Adrenal gland (tissue), 12 donors: ENCODE measurements around the gene PSD. TPM values are rescaled to one million over a fixed set of nuclear protein-coding genes. Genes with fewer than 3 reads are reported as not detected.

Source experiments
- DNase-seq, 7 donors: peaks; one replicate each; pipeline ENCODE4 v3.0.0-alpha.2; 2019 to 2020
- H3K27ac ChIP-seq, 5 donors: fragments of 200-600 bp; sonication (generic) in 4 of 5; 1 replicate in 3 of 5; 2 replicates in 2 of 5; pipeline versions ENCODE4 v1.5.1 to v1.8.0; 2016 to 2020; ENCODE audit warnings: mild to moderate bottlenecking in 1 of 5
- H3K27me3 ChIP-seq: fragments of 200-600 bp; 2 replicates; pipeline ENCODE4 v1.8.0; 2021
- H3K36me3 ChIP-seq, 2 donors: fragments of 200-600 bp; replicated peaks in 1 of 2; 1 replicate in 1 of 2; 2 replicates in 1 of 2; pipeline versions ENCODE4 v1.5.1 to v1.8.0; 2018 to 2022
- H3K4me1 ChIP-seq, 2 donors: fragments of 200-600 bp; replicated peaks in 1 of 2; 1 replicate in 1 of 2; 2 replicates in 1 of 2; pipeline versions ENCODE4 v1.5.1 to v1.8.0; 2018 to 2021
- H3K4me3 ChIP-seq, 4 donors: fragments of 200-600 bp; sonication (generic) in 3 of 4; one replicate each; pipeline ENCODE4 v1.5.1; 2016 to 2018
- H3K9me3 ChIP-seq, 3 donors: fragments of 200-600 bp; sonication (generic) in 1 of 3; replicated peaks in 1 of 3; 1 replicate in 2 of 3; 2 replicates in 1 of 3; pipeline versions ENCODE4 v1.5.1 to v1.8.0; 2016 to 2021
- POLR2A ChIP-seq, 2 donors: fragments of 450-650 bp; IDR thresholded peaks; one replicate each; pipeline ENCODE4 v1.6.1; 2017; ENCODE audit warnings: antibody characterized with exemption in 2 of 2, mild to moderate bottlenecking in 2 of 2, moderate library complexity in 1 of 2
- WGBS, 4 donors: extraction: QIAGEN DNeasy Blood & Tissue Kit in 2 of 4; methylation state at CpG; one replicate each; pipeline versions ENCODE4 v1.1.5 to v1.1.7; 2013 to 2017; 5-methylcytosine and 5-hydroxymethylcytosine counted together
- intact Hi-C, 2 donors: fragments of 100-400 bp; cut with DNase I; formaldehyde crosslinking; loops; one replicate each; pipeline versions ENCODE4 v1.14.1 to v1.15.0; 2022 to 2023
- polyA plus RNA-seq, 3 donors: library from polyadenylated mRNA; stranded (reverse); fragments of 200-250 nt in 2 of 3; fragments of 350-450 nt in 1 of 3; fragmentation: Illumina TruSeq in 1 of 3; extraction: RNeasy Lipid Tissue Mini Kit (QIAGEN cat#74804) in 1 of 3; gene quantifications; one replicate each; pipeline ENCODE4 v1.2.3, GENCODE V29; 2013 to 2014
- total RNA-seq, 9 donors: library from RNA; depleted of rRNA in 4 of 9; stranded (reverse); fragments of >200 nt in 4 of 9; fragments of 120-200 nt in 1 of 9; fragmentation: NEBNext Ultra II Directional in 1 of 9; extraction: Animal tissue kit (Norgen Biotek cat#: 25700) in 1 of 9; gene quantifications; one replicate each; pipeline versions ENCODE4 v1.1.0 to v1.2.4, GENCODE V29; 2013 to 2023
- TF ChIP-seq, protein P1 (sequence below), 6 experiments: fragments of 450-650 bp in 4 of 6; fragments of 200-600 bp in 2 of 6; sonication (generic) in 1 of 6; IDR thresholded peaks; 1 replicate in 5 of 6; 2 replicates in 1 of 6; pipeline versions ENCODE4 v1.5.1 to v1.8.0; 2016 to 2021; ENCODE audit warnings: antibody characterized with exemption in 6 of 6, mild to moderate bottlenecking in 2 of 6, moderate library complexity in 1 of 6
- donor health status: healthy with polysubstance abuse.
- donor health status: Bipolar disorder and iron deficiency.
- donor health status: DM: yes; HTN: yes; CAD: no.
- donor health status: DM: no; HTN: no; CAD: no.
- donor health status: DM: no; HTN: no; CAD: no.
- donor health status: DM: yes; HTN: yes; CAD: no.

The PSD gene
- total and polyA plus RNA-seq, 12 donors, result 0.54 to 43.7 (median 9.4) TPM; not detected in 1

DNA sequence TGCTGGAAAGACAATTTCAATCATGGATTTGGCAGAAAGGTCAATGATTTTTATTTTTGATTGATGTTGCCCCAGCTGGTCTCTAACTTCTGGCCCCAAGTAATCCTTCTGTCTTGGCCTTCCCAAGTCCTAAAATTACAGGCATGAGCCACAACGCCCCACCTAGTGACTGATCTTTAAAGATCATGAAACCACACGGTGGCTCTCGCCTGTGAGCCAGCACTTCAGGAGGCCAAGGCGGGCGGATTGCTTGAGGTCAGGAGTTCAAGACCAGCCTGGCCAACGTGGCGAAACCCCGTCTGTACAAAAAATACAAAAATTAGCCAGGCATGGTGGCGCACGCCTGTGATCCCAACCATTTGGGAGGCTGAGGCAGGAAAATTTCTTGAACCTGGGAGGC lies 45.4 kb upstream of the PSD start:
- TF ChIP-seq, protein P1, sequence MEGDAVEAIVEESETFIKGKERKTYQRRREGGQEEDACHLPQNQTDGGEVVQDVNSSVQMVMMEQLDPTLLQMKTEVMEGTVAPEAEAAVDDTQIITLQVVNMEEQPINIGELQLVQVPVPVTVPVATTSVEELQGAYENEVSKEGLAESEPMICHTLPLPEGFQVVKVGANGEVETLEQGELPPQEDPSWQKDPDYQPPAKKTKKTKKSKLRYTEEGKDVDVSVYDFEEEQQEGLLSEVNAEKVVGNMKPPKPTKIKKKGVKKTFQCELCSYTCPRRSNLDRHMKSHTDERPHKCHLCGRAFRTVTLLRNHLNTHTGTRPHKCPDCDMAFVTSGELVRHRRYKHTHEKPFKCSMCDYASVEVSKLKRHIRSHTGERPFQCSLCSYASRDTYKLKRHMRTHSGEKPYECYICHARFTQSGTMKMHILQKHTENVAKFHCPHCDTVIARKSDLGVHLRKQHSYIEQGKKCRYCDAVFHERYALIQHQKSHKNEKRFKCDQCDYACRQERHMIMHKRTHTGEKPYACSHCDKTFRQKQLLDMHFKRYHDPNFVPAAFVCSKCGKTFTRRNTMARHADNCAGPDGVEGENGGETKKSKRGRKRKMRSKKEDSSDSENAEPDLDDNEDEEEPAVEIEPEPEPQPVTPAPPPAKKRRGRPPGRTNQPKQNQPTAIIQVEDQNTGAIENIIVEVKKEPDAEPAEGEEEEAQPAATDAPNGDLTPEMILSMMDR (IDR thresholded peaks at IDR 0.05), result no peak
- no peak for TF ChIP-seq POLR2A (IDR thresholded peaks at IDR 0.05)
- no peak overlapping the region for H3K4me3 ChIP-seq
- H3K36me3 ChIP-seq, result no peaks in the 10 kb centered on the region
- no peaks in the 10 kb centered on the region for H3K27me3 ChIP-seq
- intact Hi-C loops, result no loop called here
- WGBS, 4 donors, result 77 to 89% (median 84%) methylated on average over 10 of the region's 10 CpGs
- no peak overlapping the region for H3K27ac ChIP-seq
- H3K4me1 ChIP-seq, result peaks cover 0 to 10% of the 10 kb centered on the region in 2 donors
- no peak for DNase-seq
- H3K9me3 ChIP-seq, result no peaks in the 10 kb centered on the region

DNA sequence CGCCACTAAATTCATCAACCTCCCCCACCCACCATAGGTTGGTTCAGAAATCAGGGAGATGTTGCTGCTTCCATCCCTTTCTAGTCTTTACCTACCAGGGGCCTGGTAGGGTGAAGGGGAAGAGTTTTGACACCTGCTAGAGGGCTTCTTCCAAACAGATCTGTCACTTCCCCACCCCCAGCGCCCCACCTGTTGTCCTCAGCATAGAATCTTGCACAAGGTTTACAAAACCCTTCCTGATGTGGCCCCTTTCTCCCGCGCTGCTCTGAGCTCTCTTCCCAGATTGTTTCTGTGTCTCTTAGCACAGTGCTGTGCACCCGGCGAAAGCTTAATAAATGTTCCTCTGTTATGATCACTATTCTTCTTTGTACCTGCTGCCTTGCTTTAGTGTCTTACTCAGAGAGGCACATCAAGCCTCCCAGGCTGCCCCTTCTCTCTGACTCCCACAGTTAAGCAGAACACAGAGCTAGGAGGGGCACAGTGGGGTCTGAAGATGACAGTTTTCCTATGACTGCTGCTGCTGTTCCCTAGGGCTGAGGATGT lies 44.0 kb upstream of the PSD start:
- peaks cover 0 to 10% of the 10 kb centered on the region in 2 donors for H3K4me1 ChIP-seq
- WGBS, 4 donors, result 77 to 83% (median 81%) methylated on average over 6 of the region's 6 CpGs
- intact Hi-C loops, result no loop called here
- no peaks in the 10 kb centered on the region for H3K27me3 ChIP-seq
- H3K27ac ChIP-seq, result no peak overlapping the region
- no peaks in the 10 kb centered on the region for H3K9me3 ChIP-seq
- no peak for TF ChIP-seq POLR2A (IDR thresholded peaks at IDR 0.05)
- TF ChIP-seq, protein P1 (IDR thresholded peaks at IDR 0.05), result no peak
- no peaks in the 10 kb centered on the region for H3K36me3 ChIP-seq
- no peak overlapping the region for H3K4me3 ChIP-seq
- no peak for DNase-seq

DNA sequence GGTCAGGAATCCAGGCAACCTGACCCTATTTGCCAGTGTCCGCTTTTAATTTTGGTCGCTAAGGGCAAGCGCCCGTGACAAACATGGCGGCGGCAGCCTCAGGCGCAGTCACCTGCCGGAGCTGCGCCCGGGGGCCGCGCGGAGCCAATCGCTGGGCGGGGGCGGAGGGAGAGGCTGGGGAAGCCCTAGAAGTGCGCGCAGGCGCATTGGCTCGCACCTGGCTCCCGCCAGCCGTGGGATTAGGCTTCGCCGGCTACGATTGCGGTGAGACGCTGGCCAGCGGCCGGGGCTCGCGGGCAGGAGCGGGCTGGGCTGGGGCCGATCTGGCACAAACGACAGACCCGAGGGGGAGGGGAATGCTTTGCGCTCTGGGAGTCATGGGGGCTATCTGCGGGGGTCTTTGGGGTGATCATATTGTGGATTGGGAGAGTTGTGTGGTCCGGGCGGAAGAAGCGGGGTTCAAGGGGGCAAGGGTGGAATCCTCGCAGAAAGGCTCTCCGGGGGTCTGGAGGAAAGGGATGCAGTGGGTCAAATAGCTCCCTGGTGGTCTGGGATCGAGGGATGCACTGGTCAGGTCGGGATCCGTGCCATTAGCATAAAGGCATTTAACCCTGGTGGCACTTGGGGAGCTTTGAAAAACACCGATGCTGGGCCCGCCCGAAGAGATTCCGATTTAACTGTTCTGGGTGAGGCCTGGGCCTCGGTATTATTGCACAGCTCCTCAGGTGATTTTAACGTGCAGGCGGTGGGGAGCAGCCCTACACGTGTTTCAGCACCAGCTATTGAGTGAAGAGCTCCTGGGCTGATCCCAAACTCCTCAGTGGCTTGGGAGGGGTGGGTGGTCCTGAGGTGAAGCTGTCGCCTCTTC lies 42.8 kb upstream of the PSD start:
- Histone ChIP-seq H3K36me3 (no peaks in the 10 kb centered on the region), H3K27me3 (no peaks in the 10 kb centered on the region), H3K4me1 (peaks cover 0 to 10% of the 10 kb centered on the region in 2 donors), H3K4me3 (peak overlapping the region in 3 of 4 donors; percentile 29 to 58 (median 57)), H3K9me3 (no peaks in the 10 kb centered on the region), H3K27ac (no peak overlapping the region)
- TF ChIP-seq, protein P1 (IDR thresholded peaks at IDR 0.05), result no peak
- TF ChIP-seq POLR2A (IDR thresholded peaks at IDR 0.05), result peak; percentile 50 to 55
- peak; percentile 92 to 97 (median 96) for DNase-seq
- intact Hi-C loops, result no loop called here
- WGBS, 4 donors, result 2 to 4% (median 3%) methylated on average over 28 to 54 of the region's 54 CpGs

DNA sequence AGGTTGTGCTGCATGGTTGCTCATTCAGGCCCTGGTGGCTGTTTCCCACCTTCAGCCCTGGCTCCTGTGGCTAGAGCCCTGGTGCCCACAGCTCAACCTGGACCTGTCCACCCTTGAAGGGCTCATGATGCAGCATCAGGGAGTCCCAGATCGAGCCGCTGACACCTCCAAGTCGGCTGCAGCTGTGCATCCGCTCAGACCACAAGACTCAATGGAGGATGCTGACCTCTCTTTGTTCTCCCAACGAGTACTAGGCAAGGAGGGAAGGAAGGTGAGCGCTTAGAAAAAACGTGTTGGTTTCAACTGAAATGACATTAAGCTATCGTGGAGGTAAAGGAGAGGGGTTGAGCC lies 42.2 kb upstream of the PSD start:
- intact Hi-C loops, result no loop called here
- no peaks in the 10 kb centered on the region for H3K36me3 ChIP-seq
- no peaks in the 10 kb centered on the region for H3K27me3 ChIP-seq
- H3K4me3 ChIP-seq, result peak overlapping the region in 3 of 4 donors; percentile 29 to 58 (median 36)
- H3K4me1 ChIP-seq, result peaks cover 0 to 10% of the 10 kb centered on the region in 2 donors
- no peak for DNase-seq
- H3K9me3 ChIP-seq, result no peaks in the 10 kb centered on the region
- 17 to 25% (median 23%) methylated on average over 7 to 8 of the region's 8 CpGs for WGBS, 4 donors
- no peak overlapping the region for H3K27ac ChIP-seq
- TF ChIP-seq POLR2A (IDR thresholded peaks at IDR 0.05), result no peak
- TF ChIP-seq, protein P1 (IDR thresholded peaks at IDR 0.05), result no peak
